A673 (cell line): ENCODE measurements around the gene SELENOF.

ENCODE experiments used
- EZH2 ChIP-seq: fragments of 200-600 bp; sonication (generic); IDR thresholded peaks from 2 replicates; pipeline ENCODE4 v1.6.1; 2017; ENCODE audit warnings: borderline replicate concordance, low read depth, mild to moderate bottlenecking, mixed read lengths, antibody characterized with exemption, low read length; ENCODE audit not compliant: poor library complexity, severe bottlenecking
- TF ChIP-seq, protein P1 (sequence below): fragments of 300-800, 200-600 bp; sonication (generic); conservative IDR thresholded peaks from 2 replicates; pipeline ENCODE4 v1.5.1; 2017; ENCODE audit warnings: low read depth, mild to moderate bottlenecking, antibody characterized with exemption, low read length, moderate library complexity, mixed read lengths

DNA sequence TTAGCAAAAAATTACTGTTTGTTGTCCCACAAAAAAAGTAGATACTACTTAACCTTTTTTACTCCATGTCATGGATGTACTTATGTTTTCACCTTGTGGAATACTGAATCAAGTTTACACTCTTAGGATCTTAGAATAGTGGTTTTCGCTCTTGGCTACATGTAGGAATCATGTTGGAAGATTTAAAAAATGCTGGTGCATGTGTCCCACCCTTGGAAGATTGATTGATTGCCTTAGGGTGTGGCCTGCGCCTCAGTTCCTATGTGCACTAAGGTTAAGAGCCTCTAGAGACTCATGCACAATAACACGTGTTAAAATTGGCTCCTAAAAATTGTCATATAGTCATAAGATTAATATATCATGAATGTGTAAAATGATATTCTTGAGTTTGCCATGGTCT lies 25.5 kb upstream of the SELENOF start:
- TF ChIP-seq, protein P1, sequence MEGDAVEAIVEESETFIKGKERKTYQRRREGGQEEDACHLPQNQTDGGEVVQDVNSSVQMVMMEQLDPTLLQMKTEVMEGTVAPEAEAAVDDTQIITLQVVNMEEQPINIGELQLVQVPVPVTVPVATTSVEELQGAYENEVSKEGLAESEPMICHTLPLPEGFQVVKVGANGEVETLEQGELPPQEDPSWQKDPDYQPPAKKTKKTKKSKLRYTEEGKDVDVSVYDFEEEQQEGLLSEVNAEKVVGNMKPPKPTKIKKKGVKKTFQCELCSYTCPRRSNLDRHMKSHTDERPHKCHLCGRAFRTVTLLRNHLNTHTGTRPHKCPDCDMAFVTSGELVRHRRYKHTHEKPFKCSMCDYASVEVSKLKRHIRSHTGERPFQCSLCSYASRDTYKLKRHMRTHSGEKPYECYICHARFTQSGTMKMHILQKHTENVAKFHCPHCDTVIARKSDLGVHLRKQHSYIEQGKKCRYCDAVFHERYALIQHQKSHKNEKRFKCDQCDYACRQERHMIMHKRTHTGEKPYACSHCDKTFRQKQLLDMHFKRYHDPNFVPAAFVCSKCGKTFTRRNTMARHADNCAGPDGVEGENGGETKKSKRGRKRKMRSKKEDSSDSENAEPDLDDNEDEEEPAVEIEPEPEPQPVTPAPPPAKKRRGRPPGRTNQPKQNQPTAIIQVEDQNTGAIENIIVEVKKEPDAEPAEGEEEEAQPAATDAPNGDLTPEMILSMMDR: no peak
- TF ChIP-seq EZH2: no peak
